ENCODE data around the gene SDHB. TPM values are rescaled to one million over a fixed set of nuclear protein-coding genes. Genes with fewer than 3 reads are reported as not detected.

SDHB gene
- total RNA-seq, 6 experiments from 2014 or later, result 112 to 128 (median 116) TPM

- H3K4me3 Mint-ChIP-seq, result no peak overlapping the region
- H3K27me3 Mint-ChIP-seq (ENCODE audit: insufficient read depth), result peaks cover 27% of the 10 kb centered on the region
- H3K36me3 Mint-ChIP-seq (ENCODE audit: low read depth), result no peaks in the 10 kb centered on the region
- no peaks in the 10 kb centered on the region for H3K9me3 Mint-ChIP-seq
- no peak for TF ChIP-seq CTCF (IDR thresholded peaks at IDR 0.05)
- DNase-seq, result no peak
- H3K27ac Mint-ChIP-seq, result no peak overlapping the region
- H3K4me1 Mint-ChIP-seq (ENCODE audit: low read depth), result peaks cover 6% of the 10 kb centered on the region; the same call in 1 of the 2 replicates
Observed at GRCh38 chr1:17082761-17083160, 28.9 kb upstream of the SDHB start.

GRCh38 chr1:17081439-17081838 lies 27.6 kb upstream of the SDHB start:
- Mint-ChIP-seq H3K36me3 (ENCODE audit: low read depth) (no peaks in the 10 kb centered on the region), H3K27me3 (ENCODE audit: insufficient read depth) (peaks cover 32% of the 10 kb centered on the region), H3K9me3 (no peaks in the 10 kb centered on the region), H3K27ac (no peak overlapping the region), H3K4me1 (ENCODE audit: low read depth) (peaks cover 6% of the 10 kb centered on the region; the same call in 1 of the 2 replicates), H3K4me3 (no peak overlapping the region)
- DNase-seq, result no peak
- no peak for TF ChIP-seq CTCF (IDR thresholded peaks at IDR 0.05)

- no peak overlapping the region for H3K4me3 Mint-ChIP-seq
- H3K4me1 Mint-ChIP-seq (ENCODE audit: low read depth), result peaks cover 6% of the 10 kb centered on the region; the same call in 1 of the 2 replicates
- no peak for TF ChIP-seq CTCF (IDR thresholded peaks at IDR 0.05)
- H3K9me3 Mint-ChIP-seq, result no peaks in the 10 kb centered on the region
- no peaks in the 10 kb centered on the region for H3K36me3 Mint-ChIP-seq (ENCODE audit: low read depth)
- no peak overlapping the region for H3K27ac Mint-ChIP-seq
- DNase-seq, result no peak
- H3K27me3 Mint-ChIP-seq (ENCODE audit: insufficient read depth), result peaks cover 33% of the 10 kb centered on the region
Observed at GRCh38 chr1:17080880-17081279, 27.0 kb upstream of the SDHB start.

- no peak for TF ChIP-seq CTCF (IDR thresholded peaks at IDR 0.05)
- peaks cover 5% of the 10 kb centered on the region; the same call in 1 of the 2 replicates for H3K4me1 Mint-ChIP-seq (ENCODE audit: low read depth)
- H3K9me3 Mint-ChIP-seq, result no peaks in the 10 kb centered on the region
- H3K36me3 Mint-ChIP-seq (ENCODE audit: low read depth), result no peaks in the 10 kb centered on the region
- DNase-seq, result no peak
- no peak overlapping the region for H3K4me3 Mint-ChIP-seq
- H3K27me3 Mint-ChIP-seq (ENCODE audit: insufficient read depth), result peaks cover 32% of the 10 kb centered on the region
- H3K27ac Mint-ChIP-seq, result no peak overlapping the region
Observed at GRCh38 chr1:17080085-17080759, 26.4 kb upstream of the SDHB start.

- Mint-ChIP-seq H3K4me1 (ENCODE audit: low read depth) (no peaks in the 10 kb centered on the region), H3K36me3 (ENCODE audit: low read depth) (no peaks in the 10 kb centered on the region), H3K27me3 (ENCODE audit: insufficient read depth) (peaks cover 29% of the 10 kb centered on the region), H3K27ac (no peak overlapping the region), H3K4me3 (no peak overlapping the region), H3K9me3 (no peaks in the 10 kb centered on the region)
- no peak for DNase-seq
- no peak for TF ChIP-seq CTCF (IDR thresholded peaks at IDR 0.05)
Observed at GRCh38 chr1:17078991-17079868, 25.4 kb upstream of the SDHB start.

All from HFFc6 (cell line).